Heart left ventricle (tissue), 13 donors: ENCODE data around the gene ZNF605.

ENCODE experiments used
- CTCF ChIP-seq, 12 donors: fragments of 200-600 bp; sonication (generic) in 4 of 12; IDR thresholded peaks; one replicate each; pipeline versions ENCODE4 v1.5.0 to v1.8.0; 2018 to 2022; ENCODE audit warnings: antibody characterized with exemption in 12 of 12, mild to moderate bottlenecking in 5 of 12
- POLR2A ChIP-seq, 2 donors: fragments of 450-650 bp; IDR thresholded peaks; one replicate each; pipeline ENCODE4 v1.6.1; 2017; ENCODE audit warnings: antibody characterized with exemption in 2 of 2, mild to moderate bottlenecking in 2 of 2, moderate library complexity in 2 of 2
- donor health status: ischemic (EF 13 %, LVEDD 7.1; RV severe dilation, severe dysfunction).
- donor health status: DM: no; HTN: yes; CAD: no.
- donor health status: DM: no; HTN: no; CAD: no.
- donor health status: ischemic (EF 25% LVEDD 6.9; RV normal size, moderate dysfunction).
- donor health status: ischemic (EF 25% LVEDD 5.7; RV mildly dilated, moderate dysfunction).
- donor health status: ischemic (EF 35%, LVEDD 5.7; RV mildly dilated, moderate dysfunction).
- donor health status: nonischemic (EF 11% LVEDD 7.7; RV severe dilation, severe dysfunction).
- donor health status: DM: yes; HTN: yes; CAD: no.
- donor health status: PGD.
- donor health status: ischemic (EF 29% LVEDD 5.4; RV normal size, mild dysfunction).
- donor health status: nonischemic (EF 23%, LVEDD 6.1; RV moderate dilation, normal function).

DNA sequence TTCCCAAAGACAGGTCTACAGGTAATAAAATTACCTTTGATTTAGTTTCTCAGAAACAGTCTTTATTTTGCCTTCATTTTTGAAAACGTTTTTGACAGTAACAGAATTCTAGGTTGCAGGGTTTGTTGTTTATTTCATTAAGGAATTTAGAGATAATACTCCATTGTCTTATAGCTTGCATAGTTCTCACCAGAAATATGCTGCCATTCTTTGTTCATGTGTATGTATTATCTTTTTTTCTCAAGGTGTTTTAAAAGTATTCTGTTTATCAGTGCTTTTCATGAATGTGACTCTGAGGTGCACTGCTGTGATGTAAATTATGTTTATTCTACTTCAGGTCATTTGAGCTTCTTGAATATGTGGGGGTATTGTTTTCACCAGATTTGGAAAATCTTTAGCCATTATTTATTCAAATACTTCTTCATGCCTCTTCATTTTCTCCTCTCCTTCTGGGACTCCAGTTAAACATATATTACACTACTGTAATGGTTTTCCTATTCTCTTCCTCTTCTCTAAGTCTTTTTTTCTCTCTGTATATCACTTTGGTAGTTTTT is 32.7 kb downstream of the ZNF605 start:
- TF ChIP-seq CTCF (IDR thresholded peaks at IDR 0.05) (no peak), POLR2A (IDR thresholded peaks at IDR 0.05) (no peak)
